NB4 (cell line): ENCODE results near the gene PNPLA2.

Experiments used
- CTCF ChIP-seq: IDR thresholded peaks from one replicate; pipeline ENCODE4 v1.5.1; 2012; ENCODE audit warnings: low read depth, low read length
- MAX ChIP-seq: IDR thresholded peaks from 2 replicates; pipeline ENCODE4 v1.6.1; 2011; ENCODE audit warnings: low read depth, low read length
- MYC ChIP-seq: IDR thresholded peaks from 2 replicates; pipeline ENCODE4 v1.6.1; 2011; ENCODE audit warnings: low read depth, low read length
- POLR2A ChIP-seq: IDR thresholded peaks from 2 replicates; pipeline ENCODE4 v1.6.1; 2011; ENCODE audit warnings: mild to moderate bottlenecking; ENCODE audit not compliant: insufficient read length; ENCODE audit errors: extremely low read depth

- no peak for TF ChIP-seq CTCF
- no peak for TF ChIP-seq MYC
- no peak for TF ChIP-seq MAX
- no peak for TF ChIP-seq POLR2A
Observed at GRCh38 chr11:826836-827145, 8.1 kb downstream of the PNPLA2 start.
